ENCODE measurements around the gene DCST1. TPM values are rescaled to one million over a fixed set of nuclear protein-coding genes. Genes with fewer than 3 reads are reported as not detected.

DCST1 gene
- total RNA-seq, 2 donors from 2014 or later, result not detected

GRCh38 chr1:155052439-155053395 is 19.1 kb downstream of the DCST1 start:
- no peak overlapping the region for H3K9ac ChIP-seq (ENCODE audit: extremely low read depth, low read length, poor library complexity, severe bottlenecking)
- Mint-ChIP-seq H3K27me3 (ENCODE audit: insufficient read depth) (peaks cover 21% of the 10 kb centered on the region), H3K36me3 (ENCODE audit: low read depth) (no peaks in the 10 kb centered on the region), H3K4me3 (peak overlapping the region; percentile 63), H3K27ac (no peak overlapping the region), H3K4me1 (peaks cover 9% of the 10 kb centered on the region), H3K9me3 (no peaks in the 10 kb centered on the region)
- no peaks in the 10 kb centered on the region for H3K9me3 ChIP-seq (ENCODE audit: control insufficient read depth, low read length)
- DNase-seq, result peak; percentile 59
- no peak overlapping the region for H3K27ac ChIP-seq (ENCODE audit: low read depth, low read length)
- H3K27me3 ChIP-seq (ENCODE audit: control insufficient read depth, insufficient read depth, low read length, poor library complexity, severe bottlenecking), result peaks cover 28% of the 10 kb centered on the region
- WGBS, 2 experiments (ENCODE audit: insufficient coverage in 1 of 2, insufficient read length in 1 of 2), result 77% methylated on average over 12 of the region's 12 CpGs; no CpG with 5 or more reads in 1 of the 2 experiments
- no peaks in the 10 kb centered on the region for H3K4me1 ChIP-seq (ENCODE audit: control insufficient read depth, insufficient read depth, low read length)
- no peak overlapping the region for H3K4me3 ChIP-seq (ENCODE audit: low read length)
- TF ChIP-seq, protein P1, sequence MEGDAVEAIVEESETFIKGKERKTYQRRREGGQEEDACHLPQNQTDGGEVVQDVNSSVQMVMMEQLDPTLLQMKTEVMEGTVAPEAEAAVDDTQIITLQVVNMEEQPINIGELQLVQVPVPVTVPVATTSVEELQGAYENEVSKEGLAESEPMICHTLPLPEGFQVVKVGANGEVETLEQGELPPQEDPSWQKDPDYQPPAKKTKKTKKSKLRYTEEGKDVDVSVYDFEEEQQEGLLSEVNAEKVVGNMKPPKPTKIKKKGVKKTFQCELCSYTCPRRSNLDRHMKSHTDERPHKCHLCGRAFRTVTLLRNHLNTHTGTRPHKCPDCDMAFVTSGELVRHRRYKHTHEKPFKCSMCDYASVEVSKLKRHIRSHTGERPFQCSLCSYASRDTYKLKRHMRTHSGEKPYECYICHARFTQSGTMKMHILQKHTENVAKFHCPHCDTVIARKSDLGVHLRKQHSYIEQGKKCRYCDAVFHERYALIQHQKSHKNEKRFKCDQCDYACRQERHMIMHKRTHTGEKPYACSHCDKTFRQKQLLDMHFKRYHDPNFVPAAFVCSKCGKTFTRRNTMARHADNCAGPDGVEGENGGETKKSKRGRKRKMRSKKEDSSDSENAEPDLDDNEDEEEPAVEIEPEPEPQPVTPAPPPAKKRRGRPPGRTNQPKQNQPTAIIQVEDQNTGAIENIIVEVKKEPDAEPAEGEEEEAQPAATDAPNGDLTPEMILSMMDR (conservative IDR thresholded peaks at IDR 0.05), result peak; percentile 50
- no peaks in the 10 kb centered on the region for H3K36me3 ChIP-seq (ENCODE audit: control insufficient read depth, insufficient read depth, low read length)

GRCh38 chr1:155053531-155054105 is 20.0 kb downstream of the DCST1 start:
- Mint-ChIP-seq H3K4me1 (peaks cover 9% of the 10 kb centered on the region), H3K27ac (no peak overlapping the region), H3K4me3 (no peak overlapping the region), H3K27me3 (ENCODE audit: insufficient read depth) (peaks cover 21% of the 10 kb centered on the region), H3K9me3 (no peaks in the 10 kb centered on the region), H3K36me3 (ENCODE audit: low read depth) (no peaks in the 10 kb centered on the region)
- Histone ChIP-seq H3K27ac (ENCODE audit: low read depth, low read length) (no peak overlapping the region), H3K9me3 (ENCODE audit: control insufficient read depth, low read length) (no peaks in the 10 kb centered on the region), H3K9ac (ENCODE audit: extremely low read depth, low read length, poor library complexity, severe bottlenecking) (no peak overlapping the region), H3K36me3 (ENCODE audit: control insufficient read depth, insufficient read depth, low read length) (no peaks in the 10 kb centered on the region), H3K27me3 (ENCODE audit: control insufficient read depth, insufficient read depth, low read length, poor library complexity, severe bottlenecking) (peaks cover 28% of the 10 kb centered on the region), H3K4me3 (ENCODE audit: low read length) (no peak overlapping the region), H3K4me1 (ENCODE audit: control insufficient read depth, insufficient read depth, low read length) (no peaks in the 10 kb centered on the region)
- TF ChIP-seq, protein P1 (conservative IDR thresholded peaks at IDR 0.05), result no peak
- 90 to 92% methylated on average over 3 to 7 of the region's 7 CpGs for WGBS, 2 experiments (ENCODE audit: insufficient coverage in 1 of 2, insufficient read length in 1 of 2)
- no peak for DNase-seq

GRCh38 chr1:155057104-155057503 is 23.5 kb downstream of the DCST1 start:
- Mint-ChIP-seq H3K36me3 (ENCODE audit: low read depth) (no peaks in the 10 kb centered on the region), H3K9me3 (no peaks in the 10 kb centered on the region), H3K27ac (no peak overlapping the region), H3K4me1 (peaks cover 5% of the 10 kb centered on the region), H3K27me3 (ENCODE audit: insufficient read depth) (peaks cover 13% of the 10 kb centered on the region), H3K4me3 (no peak overlapping the region)
- H3K36me3 ChIP-seq (ENCODE audit: control insufficient read depth, insufficient read depth, low read length), result no peaks in the 10 kb centered on the region
- 76 to 92% methylated on average over 7 to 8 of the region's 8 CpGs for WGBS, 2 experiments (ENCODE audit: insufficient coverage in 1 of 2, insufficient read length in 1 of 2)
- DNase-seq, result no peak
- H3K27ac ChIP-seq (ENCODE audit: low read depth, low read length), result no peak overlapping the region
- TF ChIP-seq, protein P1 (conservative IDR thresholded peaks at IDR 0.05), result no peak
- no peak overlapping the region for H3K4me3 ChIP-seq (ENCODE audit: low read length)
- no peak overlapping the region for H3K9ac ChIP-seq (ENCODE audit: extremely low read depth, low read length, poor library complexity, severe bottlenecking)
- H3K27me3 ChIP-seq (ENCODE audit: control insufficient read depth, insufficient read depth, low read length, poor library complexity, severe bottlenecking), result peaks cover 20% of the 10 kb centered on the region
- H3K9me3 ChIP-seq (ENCODE audit: control insufficient read depth, low read length), result no peaks in the 10 kb centered on the region
- H3K4me1 ChIP-seq (ENCODE audit: control insufficient read depth, insufficient read depth, low read length), result peaks cover 4% of the 10 kb centered on the region

All from endodermal cell (in vitro differentiated cells).